ENCODE data around the gene KLK10. TPM values are rescaled to one million over a fixed set of nuclear protein-coding genes. Genes with fewer than 3 reads are reported as not detected.

The KLK10 gene
- total RNA-seq, 1 experiment from 2014 or later = not detected

DNA sequence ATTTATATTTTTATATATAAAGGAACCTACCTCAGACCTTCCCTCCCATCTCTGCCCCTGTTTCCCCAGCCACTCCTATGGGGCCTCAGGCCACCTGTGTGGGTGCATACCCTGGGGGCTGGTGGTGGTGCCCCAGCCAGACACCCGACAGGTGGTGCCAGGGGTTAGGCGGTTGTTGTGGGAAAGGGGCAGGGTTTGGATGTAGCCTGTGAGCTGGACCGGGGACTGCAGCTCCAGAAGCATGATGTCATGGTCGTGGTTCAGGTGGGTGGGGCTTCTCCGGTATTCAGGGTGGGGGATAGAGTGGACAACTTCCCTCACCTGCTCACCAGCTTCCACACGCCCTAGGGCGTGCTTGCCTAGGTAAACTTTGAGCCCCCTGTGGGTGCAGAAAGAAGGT lies 40.2 kb upstream of the KLK10 start:
- CTCF ChIA-PET = no interaction called here
- no TSS peak for BruUV-seq (replicated peaks)

DNA sequence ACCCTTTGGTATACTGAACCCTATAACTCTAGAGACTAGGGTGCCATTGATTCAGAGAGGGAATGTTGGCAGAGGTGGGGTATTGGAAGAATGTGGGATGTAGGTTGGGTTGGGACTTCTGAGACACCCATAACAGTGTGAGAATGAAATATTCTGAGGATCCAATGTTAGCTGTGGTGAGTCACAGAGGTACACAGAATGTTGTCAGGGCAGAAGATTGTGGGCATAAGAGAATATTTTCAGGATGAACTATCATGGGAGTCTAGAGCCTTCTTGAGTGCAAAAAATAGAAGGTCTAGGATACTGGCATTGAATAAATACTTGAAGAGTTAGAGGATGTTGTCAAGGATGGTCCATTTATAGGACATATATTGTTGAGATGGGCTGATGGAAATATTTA lies 36.4 kb upstream of the KLK10 start:
- POLR2A ChIA-PET = no interaction called here

More for the DNA sequence above, 40.2 kb upstream of the KLK10 start:
- intact Hi-C loops (cut with micrococcal nuclease; ENCODE audit: unreplicated experiment) (no loop called here), in situ Hi-C loops (cut with HindIII; ENCODE audit: low pct_unique_long_range_greater_than_20kb, low sequenced_read_pairs) (no loop called here)
- Histone ChIP-seq H3K9me3 (ENCODE audit: control insufficient read depth, insufficient read depth, low read depth, low read length) (no peaks in the 10 kb centered on the region), H3K36me3 (ENCODE audit: control insufficient read depth, insufficient read depth, low read length) (no peaks in the 10 kb centered on the region), H3K4me1 (ENCODE audit: control insufficient read depth, insufficient read depth, low read length) (no peaks in the 10 kb centered on the region), H3K27ac (ENCODE audit: low read length) (no peak overlapping the region), H3K4me3 (ENCODE audit: low read depth in 2 of 2, low read length in 2 of 2) (no peak overlapping the region), H3K27me3 (ENCODE audit: control insufficient read depth, insufficient read depth, low read length) (no peaks in the 10 kb centered on the region; the same call in 1 of the 2 replicates)
- DNase-seq (ENCODE audit: low read depth, low spot score) (no peak), ATAC-seq (no peak)
- POLR2A ChIA-PET = no interaction called here
- TF ChIP-seq SIN3A (IDR thresholded peaks at IDR 0.05; ENCODE audit: borderline replicate concordance, insufficient read depth, low read depth, low read length) (no peak), POLR2AphosphoS5 (IDR thresholded peaks at IDR 0.05; ENCODE audit: low read depth, low read length) (no peak), TCF7L2 (IDR thresholded peaks at IDR 0.05; ENCODE audit: low read depth, low read length) (no peak)
- TF ChIP-seq, protein P1, sequence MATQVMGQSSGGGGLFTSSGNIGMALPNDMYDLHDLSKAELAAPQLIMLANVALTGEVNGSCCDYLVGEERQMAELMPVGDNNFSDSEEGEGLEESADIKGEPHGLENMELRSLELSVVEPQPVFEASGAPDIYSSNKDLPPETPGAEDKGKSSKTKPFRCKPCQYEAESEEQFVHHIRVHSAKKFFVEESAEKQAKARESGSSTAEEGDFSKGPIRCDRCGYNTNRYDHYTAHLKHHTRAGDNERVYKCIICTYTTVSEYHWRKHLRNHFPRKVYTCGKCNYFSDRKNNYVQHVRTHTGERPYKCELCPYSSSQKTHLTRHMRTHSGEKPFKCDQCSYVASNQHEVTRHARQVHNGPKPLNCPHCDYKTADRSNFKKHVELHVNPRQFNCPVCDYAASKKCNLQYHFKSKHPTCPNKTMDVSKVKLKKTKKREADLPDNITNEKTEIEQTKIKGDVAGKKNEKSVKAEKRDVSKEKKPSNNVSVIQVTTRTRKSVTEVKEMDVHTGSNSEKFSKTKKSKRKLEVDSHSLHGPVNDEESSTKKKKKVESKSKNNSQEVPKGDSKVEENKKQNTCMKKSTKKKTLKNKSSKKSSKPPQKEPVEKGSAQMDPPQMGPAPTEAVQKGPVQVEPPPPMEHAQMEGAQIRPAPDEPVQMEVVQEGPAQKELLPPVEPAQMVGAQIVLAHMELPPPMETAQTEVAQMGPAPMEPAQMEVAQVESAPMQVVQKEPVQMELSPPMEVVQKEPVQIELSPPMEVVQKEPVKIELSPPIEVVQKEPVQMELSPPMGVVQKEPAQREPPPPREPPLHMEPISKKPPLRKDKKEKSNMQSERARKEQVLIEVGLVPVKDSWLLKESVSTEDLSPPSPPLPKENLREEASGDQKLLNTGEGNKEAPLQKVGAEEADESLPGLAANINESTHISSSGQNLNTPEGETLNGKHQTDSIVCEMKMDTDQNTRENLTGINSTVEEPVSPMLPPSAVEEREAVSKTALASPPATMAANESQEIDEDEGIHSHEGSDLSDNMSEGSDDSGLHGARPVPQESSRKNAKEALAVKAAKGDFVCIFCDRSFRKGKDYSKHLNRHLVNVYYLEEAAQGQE (IDR thresholded peaks at IDR 0.05; ENCODE audit: insufficient read depth in 1 of 2, low read depth in 2 of 2, low read length in 1 of 2) = no peak
- TF ChIP-seq, protein P2, sequence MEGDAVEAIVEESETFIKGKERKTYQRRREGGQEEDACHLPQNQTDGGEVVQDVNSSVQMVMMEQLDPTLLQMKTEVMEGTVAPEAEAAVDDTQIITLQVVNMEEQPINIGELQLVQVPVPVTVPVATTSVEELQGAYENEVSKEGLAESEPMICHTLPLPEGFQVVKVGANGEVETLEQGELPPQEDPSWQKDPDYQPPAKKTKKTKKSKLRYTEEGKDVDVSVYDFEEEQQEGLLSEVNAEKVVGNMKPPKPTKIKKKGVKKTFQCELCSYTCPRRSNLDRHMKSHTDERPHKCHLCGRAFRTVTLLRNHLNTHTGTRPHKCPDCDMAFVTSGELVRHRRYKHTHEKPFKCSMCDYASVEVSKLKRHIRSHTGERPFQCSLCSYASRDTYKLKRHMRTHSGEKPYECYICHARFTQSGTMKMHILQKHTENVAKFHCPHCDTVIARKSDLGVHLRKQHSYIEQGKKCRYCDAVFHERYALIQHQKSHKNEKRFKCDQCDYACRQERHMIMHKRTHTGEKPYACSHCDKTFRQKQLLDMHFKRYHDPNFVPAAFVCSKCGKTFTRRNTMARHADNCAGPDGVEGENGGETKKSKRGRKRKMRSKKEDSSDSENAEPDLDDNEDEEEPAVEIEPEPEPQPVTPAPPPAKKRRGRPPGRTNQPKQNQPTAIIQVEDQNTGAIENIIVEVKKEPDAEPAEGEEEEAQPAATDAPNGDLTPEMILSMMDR (IDR thresholded peaks at IDR 0.05) = no peak

More for the DNA sequence above, 36.4 kb upstream of the KLK10 start:
- Histone ChIP-seq H3K4me1 (ENCODE audit: control insufficient read depth, insufficient read depth, low read length) (no peaks in the 10 kb centered on the region), H3K9me3 (ENCODE audit: control insufficient read depth, insufficient read depth, low read depth, low read length) (no peaks in the 10 kb centered on the region), H3K27me3 (ENCODE audit: control insufficient read depth, insufficient read depth, low read length) (no peaks in the 10 kb centered on the region; the same call in 1 of the 2 replicates), H3K27ac (ENCODE audit: low read length) (no peak overlapping the region), H3K4me3 (ENCODE audit: low read depth in 2 of 2, low read length in 2 of 2) (no peak overlapping the region), H3K36me3 (ENCODE audit: control insufficient read depth, insufficient read depth, low read length) (no peaks in the 10 kb centered on the region)
- TF ChIP-seq, protein P1 (IDR thresholded peaks at IDR 0.05; ENCODE audit: insufficient read depth in 1 of 2, low read depth in 2 of 2, low read length in 1 of 2) = no peak
- TF ChIP-seq SIN3A (IDR thresholded peaks at IDR 0.05; ENCODE audit: borderline replicate concordance, insufficient read depth, low read depth, low read length) (no peak), POLR2AphosphoS5 (IDR thresholded peaks at IDR 0.05; ENCODE audit: low read depth, low read length) (no peak), TCF7L2 (IDR thresholded peaks at IDR 0.05; ENCODE audit: low read depth, low read length) (no peak)
- TF ChIP-seq, protein P2 (IDR thresholded peaks at IDR 0.05) = no peak
- DNase-seq (ENCODE audit: low read depth, low spot score) (no peak), ATAC-seq (no peak)
- CTCF ChIA-PET = no interaction called here
- in situ Hi-C loops (cut with HindIII; ENCODE audit: low pct_unique_long_range_greater_than_20kb, low sequenced_read_pairs) (no loop called here), intact Hi-C loops (cut with micrococcal nuclease; ENCODE audit: unreplicated experiment) (no loop called here)
- BruUV-seq (replicated peaks) = no TSS peak

Measured in Panc1 (cell line).